Osteoblast (primary cell): Measurements from ENCODE around the gene CHN1. TPM values are rescaled to one million over a fixed set of nuclear protein-coding genes. Genes with fewer than 3 reads are reported as not detected.

Experiments
- DNase-seq: peaks from one replicate; pipeline ENCODE4 v3.0.0; 2011; ENCODE audit warnings: low spot score, mixed read lengths; ENCODE audit not compliant: insufficient read length; ENCODE audit errors: missing footprints
- H2AFZ ChIP-seq: 2 replicates; pipeline ENCODE4 v1.6.0; 2011; ENCODE audit warnings: mild to moderate bottlenecking, low read length
- H3K27ac ChIP-seq: 2 replicates; pipeline ENCODE4 v1.5.1; 2011; ENCODE audit warnings: mild to moderate bottlenecking, low read depth, low read length, moderate library complexity
- H3K27me3 ChIP-seq: 2 replicates; pipeline ENCODE4 v1.6.0; 2012; ENCODE audit warnings: mild to moderate bottlenecking, control low read depth, inconsistent platforms, low read length, moderate library complexity; ENCODE audit not compliant: insufficient read depth
- H3K36me3 ChIP-seq: 2 replicates; pipeline ENCODE4 v1.5.1; 2011; ENCODE audit warnings: mild to moderate bottlenecking, low read length, control low read depth, moderate library complexity; ENCODE audit not compliant: insufficient read depth
- H3K4me1 ChIP-seq: 2 replicates; pipeline ENCODE4 v1.5.1; 2011; ENCODE audit warnings: mild to moderate bottlenecking, low read length, control low read depth, moderate library complexity; ENCODE audit not compliant: insufficient read depth
- H3K4me2 ChIP-seq: 2 replicates; pipeline ENCODE4 v1.6.0; 2011; ENCODE audit warnings: mild to moderate bottlenecking, low read length; ENCODE audit not compliant: insufficient read depth
- H3K4me3 ChIP-seq: fragments of 200-600 bp; sonication (generic); 3 replicates; pipeline ENCODE4 v1.5.1; 2012; ENCODE audit warnings: mild to moderate bottlenecking, low read length, inconsistent platforms; ENCODE audit not compliant: insufficient read depth
- H3K79me2 ChIP-seq: 2 replicates; pipeline ENCODE4 v1.6.0; 2012; ENCODE audit warnings: mild to moderate bottlenecking, low read length, control low read depth, inconsistent platforms; ENCODE audit not compliant: insufficient read depth
- H3K9me3 ChIP-seq: 2 replicates; pipeline ENCODE4 v1.5.1; 2011; ENCODE audit warnings: low read depth, low read length, control low read depth
- H4K20me1 ChIP-seq: 2 replicates; pipeline ENCODE4 v1.6.0; 2012; ENCODE audit warnings: mild to moderate bottlenecking, low read length, control low read depth; ENCODE audit not compliant: insufficient read depth
- total RNA-seq: library from RNA; depleted of rRNA; stranded (reverse); fragments of >200 nt; gene quantifications from 2 replicates; pipeline ENCODE4 v1.2.3, GENCODE V29; 2012
- TF ChIP-seq, protein P1 (sequence below): IDR thresholded peaks from 2 replicates; pipeline ENCODE4 v1.5.1; 2011; ENCODE audit warnings: mild to moderate bottlenecking, low read depth, low read length, moderate library complexity; ENCODE audit errors: extremely low read depth

The CHN1 gene
- total RNA-seq, 1 donor = 33.7 TPM

DNA sequence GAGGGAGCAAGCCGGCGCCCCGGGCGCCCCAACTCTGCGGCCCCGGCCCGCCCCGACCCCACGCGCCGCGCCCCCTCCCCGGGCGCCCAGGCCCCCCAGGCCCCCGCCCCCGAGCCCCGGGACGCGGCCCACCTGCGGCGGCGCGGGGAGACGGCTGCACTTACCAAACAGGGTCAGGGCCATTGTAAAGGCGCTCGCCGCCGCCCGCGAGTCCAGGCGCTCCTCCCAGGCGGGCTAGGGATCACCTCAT lies 526 bp downstream of the CHN1 start:
- no peaks in the 10 kb centered on the region for H4K20me1 ChIP-seq
- peaks cover 3% of the 10 kb centered on the region for H3K4me1 ChIP-seq
- peak; percentile 91 for DNase-seq
- H3K4me2 ChIP-seq = peak overlapping the region; percentile 81
- H3K9me3 ChIP-seq = no peaks in the 10 kb centered on the region
- H3K79me2 ChIP-seq = no peaks in the 10 kb centered on the region
- TF ChIP-seq, protein P1, sequence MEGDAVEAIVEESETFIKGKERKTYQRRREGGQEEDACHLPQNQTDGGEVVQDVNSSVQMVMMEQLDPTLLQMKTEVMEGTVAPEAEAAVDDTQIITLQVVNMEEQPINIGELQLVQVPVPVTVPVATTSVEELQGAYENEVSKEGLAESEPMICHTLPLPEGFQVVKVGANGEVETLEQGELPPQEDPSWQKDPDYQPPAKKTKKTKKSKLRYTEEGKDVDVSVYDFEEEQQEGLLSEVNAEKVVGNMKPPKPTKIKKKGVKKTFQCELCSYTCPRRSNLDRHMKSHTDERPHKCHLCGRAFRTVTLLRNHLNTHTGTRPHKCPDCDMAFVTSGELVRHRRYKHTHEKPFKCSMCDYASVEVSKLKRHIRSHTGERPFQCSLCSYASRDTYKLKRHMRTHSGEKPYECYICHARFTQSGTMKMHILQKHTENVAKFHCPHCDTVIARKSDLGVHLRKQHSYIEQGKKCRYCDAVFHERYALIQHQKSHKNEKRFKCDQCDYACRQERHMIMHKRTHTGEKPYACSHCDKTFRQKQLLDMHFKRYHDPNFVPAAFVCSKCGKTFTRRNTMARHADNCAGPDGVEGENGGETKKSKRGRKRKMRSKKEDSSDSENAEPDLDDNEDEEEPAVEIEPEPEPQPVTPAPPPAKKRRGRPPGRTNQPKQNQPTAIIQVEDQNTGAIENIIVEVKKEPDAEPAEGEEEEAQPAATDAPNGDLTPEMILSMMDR = no peak
- H3K36me3 ChIP-seq = no peaks in the 10 kb centered on the region
- peak overlapping the region; percentile 66 for H2AFZ ChIP-seq
- H3K27ac ChIP-seq = no peak overlapping the region
- H3K4me3 ChIP-seq = peak overlapping the region; percentile 75
- H3K27me3 ChIP-seq = peaks cover 73% of the 10 kb centered on the region

DNA sequence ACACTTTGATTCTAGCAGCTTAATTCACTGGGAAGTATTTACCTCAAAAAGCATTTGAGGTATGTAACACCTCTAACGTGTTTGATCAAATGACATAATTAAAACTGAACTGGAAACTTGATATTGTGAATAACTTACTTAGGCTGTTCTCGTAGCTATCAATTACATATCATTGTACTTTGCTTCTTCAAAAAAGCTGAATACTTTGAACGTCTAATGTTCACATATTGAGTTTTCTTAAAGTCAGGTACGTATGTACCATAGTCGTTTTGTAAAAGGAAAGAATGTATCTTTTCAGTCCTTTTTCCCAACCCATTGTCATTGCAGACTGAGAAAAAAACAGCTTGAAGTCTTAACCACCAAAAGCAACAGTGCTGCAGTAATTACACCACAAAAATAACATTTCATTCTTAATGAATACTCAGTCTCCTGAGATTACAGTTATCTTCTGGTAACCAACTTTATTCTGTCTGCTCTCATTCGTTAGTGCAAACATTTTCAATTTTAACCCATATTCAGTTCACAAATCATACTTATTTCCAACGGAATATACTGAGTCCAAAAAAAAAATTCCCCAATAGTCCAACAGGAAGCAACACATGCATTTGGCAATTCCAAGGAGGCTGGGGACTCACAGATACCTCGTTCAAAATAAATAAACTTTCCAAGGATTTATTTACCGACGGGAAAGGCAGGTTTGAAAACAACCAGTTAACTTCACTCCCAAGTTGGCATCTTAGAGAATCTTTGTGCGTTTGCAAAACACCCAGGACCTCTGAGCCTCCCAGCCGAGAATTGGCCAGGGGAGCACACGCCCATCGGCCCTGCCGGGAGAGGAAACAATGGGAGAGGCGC lies 1.1 kb downstream of the CHN1 start:
- Histone ChIP-seq H3K4me3 (peak overlapping the region; percentile 56), H4K20me1 (no peaks in the 10 kb centered on the region), H3K27me3 (peaks cover 72% of the 10 kb centered on the region), H3K9me3 (no peaks in the 10 kb centered on the region), H3K36me3 (no peaks in the 10 kb centered on the region), H3K79me2 (no peaks in the 10 kb centered on the region), H2AFZ (no peak overlapping the region), H3K4me2 (peak overlapping the region; percentile 68), H3K27ac (no peak overlapping the region), H3K4me1 (peaks cover 3% of the 10 kb centered on the region)
- peak; percentile 85 for DNase-seq
- TF ChIP-seq, protein P1 = no peak

DNA sequence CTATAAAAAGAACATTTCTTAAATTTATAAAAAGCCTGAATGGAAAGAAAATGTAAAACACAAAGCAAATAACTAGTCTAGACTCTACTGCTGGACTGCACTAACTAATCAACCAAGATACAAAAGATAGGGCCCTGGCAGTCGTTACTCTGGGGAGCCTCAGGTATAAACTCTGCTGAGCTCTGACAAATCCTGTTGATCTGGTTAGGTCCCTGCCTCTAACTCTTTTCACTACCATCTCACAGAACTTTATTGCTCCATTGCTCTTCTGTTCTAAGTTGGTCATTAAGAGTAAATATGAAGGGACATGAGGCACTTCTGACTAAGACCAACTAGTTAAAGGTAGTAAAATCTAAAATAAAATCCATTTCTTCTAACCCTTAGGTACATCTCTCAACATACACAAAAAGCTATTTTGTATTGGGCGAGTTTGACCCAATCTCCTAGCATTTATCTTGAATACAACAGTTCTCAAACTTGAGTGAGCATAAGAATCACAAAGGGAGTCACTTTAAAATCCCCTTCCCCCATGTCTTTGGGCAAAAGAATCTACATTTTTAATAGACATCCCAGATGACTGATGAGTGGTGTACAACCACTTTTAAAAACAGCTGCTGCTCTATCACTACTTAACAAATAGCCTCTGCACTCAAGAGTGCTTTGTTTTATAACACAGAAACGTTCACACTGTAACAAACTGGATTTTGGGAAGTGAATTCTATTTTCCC lies 2.5 kb downstream of the CHN1 start:
- no peaks in the 10 kb centered on the region for H3K79me2 ChIP-seq
- H3K9me3 ChIP-seq = no peaks in the 10 kb centered on the region
- H3K4me1 ChIP-seq = peaks cover 3% of the 10 kb centered on the region
- H3K4me3 ChIP-seq = no peak overlapping the region
- H2AFZ ChIP-seq = no peak overlapping the region
- no peaks in the 10 kb centered on the region for H3K36me3 ChIP-seq
- TF ChIP-seq, protein P1 = no peak
- peaks cover 59% of the 10 kb centered on the region for H3K27me3 ChIP-seq
- no peak overlapping the region for H3K27ac ChIP-seq
- no peak for DNase-seq
- H3K4me2 ChIP-seq = no peak overlapping the region
- H4K20me1 ChIP-seq = no peaks in the 10 kb centered on the region

DNA sequence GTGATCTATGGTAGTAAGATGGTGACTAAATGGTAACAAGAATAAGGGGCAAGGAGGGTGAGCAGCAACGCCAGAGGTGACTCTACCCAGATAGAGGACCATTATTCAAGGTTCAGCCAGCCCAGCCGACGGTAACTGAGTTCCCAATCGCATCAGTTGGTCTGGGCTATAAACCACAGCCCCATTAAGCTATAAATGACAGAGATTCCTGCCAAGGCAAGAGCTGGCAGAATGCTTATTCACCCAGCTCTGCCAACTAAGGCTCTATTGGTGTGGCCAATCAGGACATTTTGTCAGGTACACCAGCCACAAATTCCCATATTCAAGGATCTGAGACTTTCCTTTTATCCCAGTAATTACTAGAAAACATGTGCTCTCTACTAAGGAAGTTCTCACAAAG lies 3.6 kb downstream of the CHN1 start:
- no peak overlapping the region for H3K27ac ChIP-seq
- H3K36me3 ChIP-seq = no peaks in the 10 kb centered on the region
- TF ChIP-seq, protein P1 = no peak
- H4K20me1 ChIP-seq = no peaks in the 10 kb centered on the region
- H3K79me2 ChIP-seq = no peaks in the 10 kb centered on the region
- no peaks in the 10 kb centered on the region for H3K9me3 ChIP-seq
- H2AFZ ChIP-seq = no peak overlapping the region
- no peak for DNase-seq
- peaks cover 47% of the 10 kb centered on the region for H3K27me3 ChIP-seq
- H3K4me1 ChIP-seq = peaks cover 3% of the 10 kb centered on the region
- no peak overlapping the region for H3K4me3 ChIP-seq
- H3K4me2 ChIP-seq = no peak overlapping the region
